Stimulated activated CD4-positive, alpha-beta T cell treated with anti-CD3 and anti-CD28 coated beads, Interleukin-1b, Interleukin-23, amount 100 ng/mL, for 1 hour (primary cell): Measurements from ENCODE around the gene CSAD.
"Not testable (repeated sequence)": the region's sequence is repeated elsewhere in the genome, so short reads cannot be mapped to it uniquely, and the experiment has no call there.

Experiments used
- DNase-seq, 2 donors: peaks; one replicate each; pipeline ENCODE4 v3.0.0-alpha.2; 2020; ENCODE audit warnings: low read depth in 2 of 2

Gene CSAD

DNA sequence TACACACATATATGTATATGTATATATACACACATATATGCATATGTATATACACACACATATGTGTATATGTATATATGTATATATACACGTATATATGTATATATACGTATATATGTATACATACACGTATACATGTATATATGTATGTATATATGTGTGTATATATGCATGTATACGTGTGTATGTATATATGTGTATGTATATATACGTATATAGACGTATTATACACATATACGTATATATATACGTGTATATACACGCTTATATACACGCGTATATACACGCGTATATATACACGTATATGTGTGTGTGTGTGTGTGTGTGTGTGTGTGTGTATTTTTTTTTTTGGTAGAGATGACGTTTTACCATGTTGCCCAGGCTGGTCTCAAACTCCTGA lies 33.1 kb downstream of the CSAD start:
- DNase-seq, result no peak

DNA sequence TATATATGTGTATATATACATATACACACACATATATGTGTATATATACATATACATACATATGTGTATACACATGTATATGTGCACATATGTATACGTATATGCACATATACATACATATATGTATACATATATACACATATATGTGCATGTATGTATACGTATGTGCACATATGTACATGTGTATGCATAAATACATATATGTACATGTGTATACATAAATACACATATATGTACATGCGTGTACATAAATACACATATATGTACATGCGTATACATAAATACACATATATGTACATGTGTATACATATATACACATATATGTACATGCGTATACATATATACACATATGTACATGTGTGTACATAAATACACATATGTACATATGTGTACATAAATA lies 33.5 kb downstream of the CSAD start:
- no peak for DNase-seq

DNA sequence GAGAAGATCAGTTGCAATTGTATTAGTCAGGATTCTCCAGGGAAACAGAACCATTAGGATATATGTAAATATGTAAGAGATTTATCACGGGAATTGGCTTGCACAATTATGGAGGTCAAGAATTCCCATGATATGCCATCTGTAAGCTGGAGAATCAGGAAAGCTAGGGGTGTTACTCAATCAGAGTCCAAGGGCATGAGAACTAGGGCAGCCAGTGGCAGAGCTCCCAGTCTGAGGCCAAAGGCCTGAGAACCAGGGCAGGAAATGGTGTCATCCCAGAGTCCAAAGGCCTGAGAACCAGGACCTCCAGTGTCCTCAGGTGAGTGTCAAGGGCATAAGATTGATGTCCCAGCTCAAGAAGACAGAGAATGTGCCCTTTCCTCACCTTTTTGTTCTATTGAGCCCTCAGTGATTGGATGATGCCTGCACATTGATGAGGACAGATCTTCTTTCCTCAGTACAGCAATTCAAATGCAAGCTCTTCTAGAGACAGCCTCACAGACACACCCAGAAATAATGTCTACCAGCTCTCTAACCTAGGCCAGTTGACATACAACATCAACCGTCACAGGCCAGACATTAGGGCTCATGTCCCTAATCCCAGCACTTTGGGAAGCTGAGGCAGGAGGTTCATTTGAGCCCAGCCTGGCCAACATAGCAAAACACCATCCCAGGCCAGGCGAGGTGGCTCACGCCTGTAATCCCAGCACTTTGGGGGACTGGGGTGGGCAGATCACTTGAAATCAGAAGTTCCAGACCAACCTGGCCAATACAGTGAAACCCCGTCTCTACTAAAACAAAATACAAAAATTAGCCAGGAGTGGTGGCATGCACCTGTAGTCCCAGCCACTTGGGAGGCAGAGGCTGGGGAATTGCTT lies 35.1 kb downstream of the CSAD start:
- DNase-seq, result no peak

DNA sequence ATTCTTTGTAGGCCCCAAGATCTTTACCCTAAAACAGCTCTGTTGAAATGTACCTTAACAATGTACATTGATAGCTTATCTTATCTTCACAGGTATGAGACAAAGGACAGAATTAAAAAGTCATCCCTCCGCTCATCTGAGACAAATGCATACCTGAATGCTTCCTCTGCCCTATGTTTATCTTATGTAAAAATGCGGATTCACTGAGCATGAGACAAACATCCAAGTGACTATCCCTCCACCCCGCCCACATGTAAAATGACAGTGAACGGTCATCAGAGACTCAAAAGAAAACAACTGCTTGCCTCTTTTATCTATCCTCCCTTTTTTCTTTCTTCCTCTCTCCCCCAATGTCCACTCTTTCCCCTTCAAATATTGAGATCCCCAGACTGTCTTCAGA lies 37.4 kb downstream of the CSAD start:
- no peak for DNase-seq

DNA sequence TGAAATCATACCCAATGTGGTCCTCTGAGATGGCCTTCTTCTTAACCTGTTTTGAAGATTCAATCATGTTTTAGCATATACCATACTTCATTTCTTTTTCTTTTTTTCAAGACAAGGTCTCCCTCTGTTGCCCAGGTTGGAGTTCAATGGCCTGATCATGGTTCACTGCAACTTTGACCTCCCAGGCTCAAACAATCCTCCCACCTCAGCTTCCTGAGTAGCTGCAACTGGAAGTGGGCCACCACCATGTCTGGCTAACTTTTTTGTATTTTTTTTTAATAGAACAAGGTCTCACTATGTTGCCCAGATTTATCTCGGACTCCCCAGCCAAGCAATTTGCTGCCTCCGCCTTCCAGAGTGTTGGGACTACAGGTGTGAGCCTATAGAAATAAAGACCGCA lies 47.0 kb downstream of the CSAD start:
- DNase-seq, result no peak

DNA sequence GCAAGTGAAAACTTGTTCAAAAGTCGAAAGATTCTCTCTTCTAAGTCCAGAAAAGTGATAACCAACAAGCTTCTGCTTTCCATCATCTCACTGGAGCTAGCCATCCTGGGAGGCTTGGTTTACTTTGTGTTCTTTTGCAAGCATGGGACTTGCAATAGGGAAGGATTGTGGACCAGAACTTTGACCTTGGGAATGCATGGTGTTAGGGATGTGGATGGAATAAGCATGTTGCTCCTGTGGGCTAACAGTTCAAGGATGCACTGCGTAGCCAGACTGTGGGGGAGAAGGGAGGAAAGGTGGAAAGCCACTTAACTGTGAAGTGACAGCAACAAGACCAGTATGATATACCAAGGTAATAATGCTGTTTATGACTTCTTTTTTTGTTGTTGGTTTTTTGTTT lies 48.9 kb downstream of the CSAD start:
- no peak for DNase-seq

DNA sequence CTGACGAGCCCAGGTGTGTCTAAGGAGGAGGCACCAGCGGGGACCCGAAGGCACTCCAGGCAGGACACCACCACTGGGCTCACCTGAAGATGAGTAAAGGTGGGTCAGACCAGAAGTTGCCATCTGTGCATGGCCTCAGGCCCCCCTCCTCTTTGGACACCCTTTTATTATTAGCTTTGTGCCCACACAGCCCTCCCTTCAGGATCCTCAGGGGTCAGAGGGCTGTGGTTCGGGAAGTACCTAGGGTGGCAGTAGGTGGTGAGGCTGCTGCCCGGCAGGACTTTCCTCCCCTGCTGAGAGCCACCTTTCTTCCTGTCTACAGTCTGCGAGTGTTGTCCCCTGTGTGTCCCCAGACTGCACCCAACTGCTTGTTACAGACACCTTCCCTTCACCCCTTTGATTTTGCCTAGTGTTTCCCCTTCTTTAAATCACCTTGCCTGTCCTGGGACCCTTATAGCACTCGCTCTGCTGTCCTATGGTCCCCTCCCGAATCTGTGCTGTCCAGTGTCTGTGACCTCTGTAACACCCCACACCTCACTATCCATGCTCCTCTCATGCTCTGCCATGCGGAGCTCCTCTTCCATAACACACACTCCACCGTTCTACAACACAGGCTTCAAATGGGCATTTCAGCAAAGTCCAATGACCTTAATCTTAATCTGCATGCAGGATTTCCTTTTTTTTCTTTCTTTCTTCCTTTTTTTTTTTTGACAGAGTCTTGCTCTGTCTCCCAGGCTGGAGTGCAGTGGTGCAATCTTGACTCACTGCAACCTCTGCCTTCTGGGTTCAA lies 51.8 kb downstream of the CSAD start:
- DNase-seq, result no peak

DNA sequence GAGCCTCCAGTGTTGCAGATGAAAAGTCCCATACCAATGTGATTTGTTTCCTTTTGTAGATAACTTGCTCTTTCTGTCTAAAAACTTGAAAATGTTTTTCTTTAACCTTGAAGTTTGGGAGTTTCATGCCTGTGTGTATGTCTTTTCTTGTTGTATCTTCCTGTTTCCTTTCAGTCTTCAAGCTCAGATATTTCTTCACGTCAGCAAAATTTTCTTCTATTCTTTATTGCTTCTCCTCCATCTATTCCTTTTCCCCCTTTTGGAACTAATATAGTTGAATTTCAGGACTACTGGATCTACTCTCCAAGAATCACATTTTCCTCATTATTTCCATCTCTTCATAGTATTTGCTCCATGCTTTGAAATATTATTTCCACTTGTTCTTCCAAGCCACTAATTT lies 53.6 kb downstream of the CSAD start:
- no peak for DNase-seq

DNA sequence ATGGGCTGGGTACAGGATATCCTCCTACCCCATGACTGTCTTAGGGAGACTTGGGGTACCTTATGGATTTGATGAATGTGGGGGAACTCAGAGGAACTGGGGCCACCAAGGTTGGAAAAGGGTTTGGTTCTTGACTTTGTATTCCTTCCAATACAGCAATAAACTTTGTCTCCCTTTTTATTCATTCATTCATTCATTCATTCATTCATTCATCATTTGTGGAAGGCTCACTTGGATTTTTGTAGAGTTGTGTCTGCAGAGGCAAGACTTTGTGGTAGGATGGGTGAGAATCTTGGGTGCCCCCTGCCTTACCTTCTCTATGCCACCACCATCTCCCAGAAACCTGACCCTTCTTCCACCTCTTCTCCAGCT lies 56.4 kb downstream of the CSAD start:
- no peak for DNase-seq

DNA sequence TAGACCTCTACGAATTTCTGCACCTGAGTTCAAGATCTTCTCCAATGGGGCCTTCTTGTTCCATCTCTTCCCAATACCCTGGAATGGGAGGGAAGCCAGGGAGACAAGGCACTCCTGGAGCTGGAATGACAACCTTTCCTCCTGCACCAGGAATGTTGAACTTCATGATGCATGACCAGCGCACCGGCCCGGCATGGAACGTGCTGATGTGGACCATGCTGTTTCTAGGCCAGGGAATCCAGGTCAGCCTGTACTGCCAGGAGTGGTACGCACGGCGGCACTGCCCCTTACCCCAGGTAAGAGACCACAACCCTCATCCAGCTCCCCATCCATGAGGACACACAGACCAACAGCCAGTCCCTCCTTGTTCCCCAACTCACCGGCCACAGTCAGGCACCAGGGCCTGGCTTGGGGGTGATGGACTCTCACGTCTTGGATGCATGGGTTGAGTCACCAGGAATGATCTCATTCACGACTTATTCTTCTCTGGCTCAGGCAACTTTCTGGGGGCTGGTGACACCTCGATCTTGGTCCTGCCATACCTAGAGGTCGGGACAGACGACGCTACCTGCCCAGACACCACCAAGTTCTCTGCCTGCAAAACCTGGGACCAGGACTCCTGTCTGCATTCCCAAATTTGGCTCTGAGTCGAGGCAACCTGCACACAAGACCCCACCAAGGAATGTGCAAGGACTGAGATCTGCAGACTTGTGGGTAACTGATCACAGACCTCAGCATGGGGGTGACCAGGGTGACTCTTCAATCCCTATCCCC lies 57.0 kb downstream of the CSAD start:
- DNase-seq, result no peak

DNA sequence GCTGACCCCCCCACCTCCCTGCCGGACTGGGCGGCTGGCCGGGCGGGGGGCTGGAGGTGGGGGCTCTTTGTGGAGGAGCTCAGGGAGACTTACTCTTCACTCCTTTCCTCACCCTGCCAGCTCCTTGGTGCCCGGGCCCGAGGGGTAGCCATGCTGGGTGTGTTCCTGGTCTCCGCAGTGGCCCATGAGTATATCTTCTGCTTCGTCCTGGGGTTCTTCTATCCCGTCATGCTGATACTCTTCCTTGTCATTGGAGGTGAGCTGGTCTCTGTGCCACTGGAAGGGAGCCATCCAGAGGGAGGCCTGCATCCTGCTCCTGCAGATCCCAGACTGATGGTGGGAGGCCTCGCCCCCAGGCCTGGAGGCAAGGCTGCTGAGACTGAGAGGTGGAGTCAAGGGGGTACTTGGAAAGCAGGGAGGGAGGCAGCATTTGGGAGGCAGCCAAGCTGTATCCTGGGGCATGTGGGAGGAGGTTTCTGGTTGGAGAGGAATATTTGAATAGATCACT lies 57.7 kb downstream of the CSAD start:
- DNase-seq, result no peak

DNA sequence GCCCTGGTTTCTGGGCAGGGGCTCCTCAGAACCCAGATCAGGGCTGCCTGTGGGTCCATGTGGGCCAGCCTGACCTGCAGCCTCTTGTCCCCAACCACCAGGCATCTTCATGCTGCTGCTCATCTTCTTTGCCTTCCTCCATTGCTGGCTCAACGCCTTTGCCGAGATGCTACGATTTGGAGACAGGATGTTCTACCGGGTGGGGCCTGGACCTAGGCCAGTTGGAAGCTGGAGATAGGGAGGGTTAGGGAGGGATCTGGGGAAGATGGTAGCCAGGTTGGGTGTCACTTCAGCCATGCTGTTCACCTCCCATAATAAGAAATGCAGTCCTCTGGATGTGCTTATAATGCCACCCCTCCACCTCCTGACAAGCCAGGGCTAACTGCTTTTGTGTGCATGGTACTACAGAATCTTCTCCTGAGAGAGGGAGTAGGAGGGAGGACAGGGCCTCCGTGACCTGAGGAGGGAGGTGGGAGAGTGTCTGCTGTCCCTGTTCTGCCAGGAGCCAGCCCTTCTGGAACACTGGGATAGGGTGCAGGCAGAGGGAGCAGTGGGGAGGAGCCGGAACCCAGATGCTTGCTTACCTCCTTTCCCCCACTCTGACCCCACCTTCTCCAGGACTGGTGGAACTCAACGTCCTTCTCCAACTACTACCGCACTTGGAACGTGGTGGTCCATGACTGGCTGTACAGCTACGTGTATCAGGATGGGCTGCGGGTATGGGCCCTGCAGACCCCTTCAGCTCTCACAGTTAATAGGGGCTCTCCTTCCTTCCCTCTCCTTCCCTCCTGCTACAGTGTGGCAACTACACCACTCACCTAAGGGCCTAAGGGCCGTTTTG lies 59.8 kb downstream of the CSAD start:
- DNase-seq, result no peak

DNA sequence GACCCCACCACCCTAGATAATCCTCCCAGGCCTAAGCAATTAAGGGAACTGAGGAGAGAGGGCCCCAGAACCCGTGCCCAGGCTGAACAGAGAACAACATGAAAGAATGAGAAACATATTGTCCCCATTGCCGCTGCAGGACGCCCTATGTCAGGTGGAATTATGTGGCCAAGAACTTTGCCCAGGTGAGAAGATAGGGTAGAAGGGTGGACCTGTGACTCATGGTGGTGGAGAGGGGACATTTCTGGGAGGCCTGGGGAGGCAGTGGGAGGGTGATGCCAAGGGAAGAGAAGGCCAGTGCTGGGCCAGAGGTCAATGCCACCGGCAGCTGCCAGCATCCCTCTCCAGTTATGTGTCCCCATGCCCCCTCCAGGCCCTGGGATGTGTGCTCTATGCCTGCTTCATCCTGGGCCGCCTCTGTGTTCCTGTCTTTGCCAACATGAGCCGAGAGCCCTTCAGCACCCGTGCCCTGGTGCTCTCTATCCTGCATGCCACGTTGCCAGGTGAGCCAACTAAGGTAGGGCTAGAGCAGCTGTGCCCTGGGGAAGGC lies 61.9 kb downstream of the CSAD start:
- no peak for DNase-seq

DNA sequence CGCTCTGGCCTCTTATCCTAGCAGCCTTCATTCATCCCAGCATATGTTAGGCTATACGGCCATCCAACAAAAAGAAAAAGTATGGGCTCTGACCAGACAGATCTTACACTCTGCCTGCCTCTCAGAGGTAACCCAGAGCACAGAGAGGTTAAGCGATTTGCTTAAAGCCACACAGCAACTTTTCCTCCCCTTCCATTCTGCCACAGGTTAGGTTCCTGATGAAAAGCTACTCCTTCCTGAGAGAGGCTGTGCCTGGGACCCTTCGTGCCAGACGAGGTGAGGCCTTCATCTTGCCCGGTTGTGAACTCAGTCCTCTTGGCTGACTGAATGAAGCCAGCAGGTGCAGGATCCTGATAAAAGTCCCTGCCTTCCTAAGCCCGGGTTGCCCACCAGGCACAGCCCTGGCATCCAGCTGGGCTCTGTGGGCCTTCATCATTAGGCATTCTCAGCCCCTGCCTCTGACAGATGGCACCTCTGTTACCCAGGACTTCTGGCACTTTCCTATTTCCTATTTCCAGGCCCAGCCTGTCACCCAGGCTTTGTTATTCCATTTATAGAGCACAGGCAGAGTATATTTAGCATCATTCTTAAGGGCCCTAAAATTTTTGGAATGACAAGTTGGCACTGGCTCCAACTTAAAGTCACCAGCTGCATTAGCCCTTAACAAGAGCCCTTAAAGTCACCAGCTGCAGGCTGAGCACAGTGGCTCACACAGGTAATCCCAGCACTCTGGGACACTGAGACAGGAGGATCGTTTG lies 64.7 kb downstream of the CSAD start:
- no peak for DNase-seq

DNA sequence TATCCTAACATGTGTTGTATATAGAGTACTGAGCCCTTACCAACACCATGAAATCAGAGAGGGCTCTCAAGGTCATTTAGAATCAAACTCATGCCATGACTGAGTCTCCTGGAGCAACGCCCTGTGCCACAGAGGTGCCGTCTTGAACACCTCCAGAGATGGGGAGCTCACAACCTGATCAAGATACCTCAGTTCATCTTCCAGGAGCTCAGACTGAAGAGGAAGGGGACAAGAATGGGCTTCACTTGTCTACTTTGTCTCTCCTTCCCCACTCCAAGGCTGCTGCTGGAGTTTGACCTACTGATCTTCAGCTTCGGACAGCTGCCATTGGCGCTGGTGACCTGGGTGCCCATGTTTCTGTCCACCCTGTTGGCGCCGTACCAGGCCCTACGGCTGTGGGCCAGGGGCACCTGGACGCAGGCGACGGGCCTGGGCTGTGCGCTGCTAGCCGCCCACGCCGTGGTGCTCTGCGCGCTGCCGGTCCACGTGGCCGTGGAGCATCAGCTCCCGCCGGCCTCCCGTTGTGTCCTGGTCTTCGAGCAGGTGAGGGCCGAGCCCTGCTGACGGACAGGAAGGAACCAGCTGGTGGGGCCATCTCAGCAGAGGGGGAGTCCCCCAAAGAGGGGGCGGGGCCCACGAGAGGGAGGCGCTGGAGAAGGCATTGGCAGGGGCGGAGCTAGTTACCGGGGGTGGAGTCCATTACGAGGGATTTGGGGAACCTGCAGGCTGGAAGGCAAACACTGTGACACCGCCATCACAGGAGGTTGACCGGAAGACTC lies 65.4 kb downstream of the CSAD start:
- no peak for DNase-seq

DNA sequence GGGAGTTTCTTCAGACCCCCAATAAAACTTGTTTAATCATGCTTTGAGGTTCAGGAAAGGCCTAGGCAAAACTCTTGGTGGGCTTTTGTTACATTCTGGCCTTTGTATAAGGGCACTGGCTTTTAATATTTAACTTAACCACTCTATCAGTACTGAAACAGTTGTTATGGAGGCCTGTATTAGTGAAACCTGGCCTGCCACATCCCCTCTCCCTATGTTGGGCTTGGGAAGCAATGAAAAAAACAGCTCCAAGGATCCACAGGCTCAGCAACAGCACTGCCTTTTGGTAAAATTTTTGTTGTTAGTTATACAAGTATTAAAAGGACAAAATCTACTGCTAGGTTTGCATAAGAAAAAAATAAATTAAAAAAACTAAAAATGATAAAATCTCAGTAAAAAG lies 66.8 kb downstream of the CSAD start:
- no peak for DNase-seq

DNA sequence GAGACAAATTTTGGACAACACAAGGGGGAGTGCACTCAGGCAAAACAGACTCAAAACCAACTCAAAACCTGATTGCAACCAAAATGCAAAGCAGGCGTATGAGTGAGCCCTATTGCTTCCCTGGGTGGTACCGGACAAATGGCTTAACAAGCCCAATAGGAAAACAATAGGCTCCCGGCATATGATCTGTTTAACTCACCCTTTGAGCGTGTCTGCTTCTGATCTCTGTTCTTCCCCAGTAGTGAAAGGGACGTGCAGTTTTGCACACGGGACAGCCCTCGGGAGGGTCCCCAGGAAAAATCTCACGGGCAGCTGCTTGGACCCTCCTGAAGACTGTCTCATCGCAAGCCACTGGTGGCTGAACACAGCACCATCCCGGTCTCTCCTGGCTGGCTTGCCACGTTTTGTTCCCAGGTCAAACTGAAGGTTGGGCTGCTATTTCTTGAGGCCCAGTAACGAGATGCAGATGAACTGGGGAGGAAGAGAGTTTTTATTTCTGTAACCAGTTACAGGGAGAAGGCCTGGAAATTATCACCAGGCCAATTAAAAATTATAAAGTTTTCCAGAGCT lies 67.5 kb downstream of the CSAD start:
- no peak for DNase-seq

DNA sequence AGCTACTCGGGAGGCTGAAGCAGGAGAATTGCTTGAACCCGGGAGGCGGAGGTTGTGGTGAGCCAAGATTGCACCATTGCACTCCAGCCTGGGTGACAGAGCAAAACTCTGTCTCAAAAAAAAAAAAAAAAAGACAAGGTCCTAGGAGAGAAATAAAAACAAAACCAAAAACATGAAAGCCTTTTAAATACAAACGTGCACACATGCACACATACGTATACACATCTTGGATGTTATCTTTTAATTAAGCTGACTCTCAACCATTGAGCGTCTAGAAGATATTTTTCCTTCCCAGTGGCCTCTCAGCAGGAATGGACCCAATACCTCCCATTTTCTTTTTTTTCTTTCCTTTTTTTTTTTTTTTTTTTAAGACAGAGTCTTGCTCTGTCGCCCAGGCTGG lies 68.3 kb downstream of the CSAD start:
- DNase-seq, result not testable (repeated sequence)
